Measurements from ENCODE around the gene COA1.
A peak's percentile ranks its signal among the peaks of the same experiment; 100 is the strongest.

The COA1 gene

DNA sequence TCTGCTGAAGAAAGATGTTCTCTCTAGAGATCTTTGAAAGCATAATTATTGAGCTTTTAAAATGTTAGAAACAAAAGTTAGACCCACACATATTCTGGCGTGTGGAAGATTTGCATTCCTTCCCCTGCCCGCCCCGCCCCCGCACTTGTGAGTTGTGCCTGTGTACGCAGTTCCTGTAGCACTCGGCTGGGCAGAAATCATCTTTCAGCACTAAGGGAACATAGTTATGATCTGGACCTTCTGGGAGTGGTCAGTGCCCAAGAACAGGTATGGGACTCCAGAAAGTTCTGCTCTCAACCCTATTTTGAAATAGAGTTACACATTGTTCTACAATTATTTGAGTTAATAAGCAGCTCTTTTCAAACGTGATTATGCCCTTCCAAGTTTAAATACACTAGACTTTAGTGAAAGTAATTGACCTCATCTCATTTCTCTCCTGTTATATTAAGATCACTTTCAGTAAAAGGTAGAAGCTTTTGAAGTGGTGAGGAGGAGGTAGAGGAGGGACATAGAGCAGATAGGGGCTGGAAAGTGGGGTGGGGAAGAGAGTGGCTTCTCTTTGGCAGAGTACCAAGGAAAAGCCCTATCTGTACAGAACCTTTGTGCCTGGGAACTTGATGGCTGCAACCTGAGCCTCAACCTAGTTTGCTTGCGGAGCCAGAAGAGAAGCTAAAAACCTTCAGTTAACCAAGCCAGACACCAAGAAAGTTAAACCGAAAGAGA lies 34.9 kb upstream of the COA1 start:
- no peaks in the 10 kb centered on the region for H3K36me3 ChIP-seq (ENCODE audit: control insufficient read depth, low read length)
- H3K27ac ChIP-seq (ENCODE audit: low read depth, low read length): no peak overlapping the region
- H3K4me2 ChIP-seq (ENCODE audit: low read length): peak overlapping the region; percentile 26; the same call in 1 of the 2 replicates
- no peaks in the 10 kb centered on the region for H4K20me1 ChIP-seq (ENCODE audit: control insufficient read depth, insufficient read depth, low read depth, low read length)
- TF ChIP-seq EZH2phosphoT487 (IDR thresholded peaks at IDR 0.05; ENCODE audit: borderline replicate concordance, low read length): peak; percentile 42; the same call in 1 of the 2 replicates
- TF ChIP-seq, protein P1, sequence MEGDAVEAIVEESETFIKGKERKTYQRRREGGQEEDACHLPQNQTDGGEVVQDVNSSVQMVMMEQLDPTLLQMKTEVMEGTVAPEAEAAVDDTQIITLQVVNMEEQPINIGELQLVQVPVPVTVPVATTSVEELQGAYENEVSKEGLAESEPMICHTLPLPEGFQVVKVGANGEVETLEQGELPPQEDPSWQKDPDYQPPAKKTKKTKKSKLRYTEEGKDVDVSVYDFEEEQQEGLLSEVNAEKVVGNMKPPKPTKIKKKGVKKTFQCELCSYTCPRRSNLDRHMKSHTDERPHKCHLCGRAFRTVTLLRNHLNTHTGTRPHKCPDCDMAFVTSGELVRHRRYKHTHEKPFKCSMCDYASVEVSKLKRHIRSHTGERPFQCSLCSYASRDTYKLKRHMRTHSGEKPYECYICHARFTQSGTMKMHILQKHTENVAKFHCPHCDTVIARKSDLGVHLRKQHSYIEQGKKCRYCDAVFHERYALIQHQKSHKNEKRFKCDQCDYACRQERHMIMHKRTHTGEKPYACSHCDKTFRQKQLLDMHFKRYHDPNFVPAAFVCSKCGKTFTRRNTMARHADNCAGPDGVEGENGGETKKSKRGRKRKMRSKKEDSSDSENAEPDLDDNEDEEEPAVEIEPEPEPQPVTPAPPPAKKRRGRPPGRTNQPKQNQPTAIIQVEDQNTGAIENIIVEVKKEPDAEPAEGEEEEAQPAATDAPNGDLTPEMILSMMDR (IDR thresholded peaks at IDR 0.05; ENCODE audit: low read depth, low read length, poor library complexity, severe bottlenecking): no peak
- peaks cover 8% of the 10 kb centered on the region for H3K4me1 ChIP-seq (ENCODE audit: control insufficient read depth, low read length)
- no peaks in the 10 kb centered on the region for H3F3A ChIP-seq (ENCODE audit: control insufficient read depth, insufficient read depth)
- no peaks in the 10 kb centered on the region for H3K79me2 ChIP-seq (ENCODE audit: control insufficient read depth, low read length)
- peak overlapping the region; percentile 5; the same call in 1 of the 2 replicates for H3K4me3 ChIP-seq (ENCODE audit: low read length)
- H3K9me2 ChIP-seq (replicated peaks; ENCODE audit: control insufficient read depth, low read length): no peaks in the 10 kb centered on the region
- no peaks in the 10 kb centered on the region for H3K9me3 ChIP-seq (ENCODE audit: control insufficient read depth, insufficient read depth, low read length)
- H3K27me3 ChIP-seq (ENCODE audit: control insufficient read depth, low read length): peaks cover 41% of the 10 kb centered on the region

- no peaks in the 10 kb centered on the region for H3K79me2 ChIP-seq (ENCODE audit: control insufficient read depth, low read length)
- no peaks in the 10 kb centered on the region for H3K9me2 ChIP-seq (replicated peaks; ENCODE audit: control insufficient read depth, low read length)
- no peaks in the 10 kb centered on the region for H3F3A ChIP-seq (ENCODE audit: control insufficient read depth, insufficient read depth)
- H3K36me3 ChIP-seq (ENCODE audit: control insufficient read depth, low read length): no peaks in the 10 kb centered on the region
- H3K27me3 ChIP-seq (ENCODE audit: control insufficient read depth, low read length): peaks cover 48% of the 10 kb centered on the region
- H3K4me2 ChIP-seq (ENCODE audit: low read length): no peak overlapping the region
- H3K4me1 ChIP-seq (ENCODE audit: control insufficient read depth, low read length): peaks cover 13% of the 10 kb centered on the region
- no peaks in the 10 kb centered on the region for H4K20me1 ChIP-seq (ENCODE audit: control insufficient read depth, insufficient read depth, low read depth, low read length)
- TF ChIP-seq, protein P1 (IDR thresholded peaks at IDR 0.05; ENCODE audit: low read depth, low read length, poor library complexity, severe bottlenecking): no peak
- no peak for TF ChIP-seq EZH2phosphoT487 (IDR thresholded peaks at IDR 0.05; ENCODE audit: borderline replicate concordance, low read length)
- no peak overlapping the region for H3K27ac ChIP-seq (ENCODE audit: low read depth, low read length)
- no peaks in the 10 kb centered on the region for H3K9me3 ChIP-seq (ENCODE audit: control insufficient read depth, insufficient read depth, low read length)
- H3K4me3 ChIP-seq (ENCODE audit: low read length): no peak overlapping the region
Measured at GRCh38 chr7:43763183-43763582, 33.9 kb upstream of the COA1 start.

DNA sequence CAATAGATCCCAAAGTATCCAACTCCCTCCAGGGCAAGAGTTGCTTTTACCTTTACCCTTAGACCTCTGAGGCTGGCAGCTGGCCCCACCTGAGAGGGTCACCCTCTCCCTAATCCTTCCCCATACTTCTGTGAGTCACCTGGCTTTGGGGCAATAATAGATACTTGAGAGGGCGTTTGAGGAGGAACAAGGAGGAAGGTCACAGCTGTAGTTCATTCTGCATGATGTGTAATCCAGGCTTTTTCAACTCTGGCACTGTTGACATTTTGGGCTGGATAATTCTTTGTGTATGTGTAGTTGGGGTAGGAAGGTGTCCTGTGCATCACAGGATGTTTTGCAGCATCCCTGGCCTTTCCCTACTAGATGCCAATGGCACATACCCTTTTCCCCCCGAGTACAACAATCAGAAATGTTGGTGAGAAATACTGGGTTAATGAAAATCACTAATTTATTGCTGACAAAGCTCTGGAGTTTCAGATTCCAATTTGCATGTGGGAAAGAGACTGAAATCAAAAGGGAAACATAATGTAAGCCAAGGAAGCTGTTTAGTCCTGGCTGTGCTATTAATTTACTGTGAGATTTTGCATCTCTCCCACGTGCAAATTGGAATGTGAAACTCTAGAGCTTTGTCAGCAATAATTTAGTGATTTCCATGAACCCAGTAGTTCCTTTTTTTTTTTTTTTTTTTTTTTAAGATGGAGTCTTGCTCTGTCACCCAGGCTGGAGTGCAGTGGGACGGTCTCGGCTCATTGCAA lies 32.8 kb upstream of the COA1 start:
- peaks cover 59% of the 10 kb centered on the region for H3K27me3 ChIP-seq (ENCODE audit: control insufficient read depth, low read length)
- no peaks in the 10 kb centered on the region for H3K9me2 ChIP-seq (replicated peaks; ENCODE audit: control insufficient read depth, low read length)
- no peaks in the 10 kb centered on the region for H3F3A ChIP-seq (ENCODE audit: control insufficient read depth, insufficient read depth)
- H4K20me1 ChIP-seq (ENCODE audit: control insufficient read depth, insufficient read depth, low read depth, low read length): no peaks in the 10 kb centered on the region
- H3K36me3 ChIP-seq (ENCODE audit: control insufficient read depth, low read length): no peaks in the 10 kb centered on the region
- TF ChIP-seq, protein P1 (IDR thresholded peaks at IDR 0.05; ENCODE audit: low read depth, low read length, poor library complexity, severe bottlenecking): no peak
- TF ChIP-seq EZH2phosphoT487 (IDR thresholded peaks at IDR 0.05; ENCODE audit: borderline replicate concordance, low read length): no peak
- H3K9me3 ChIP-seq (ENCODE audit: control insufficient read depth, insufficient read depth, low read length): no peaks in the 10 kb centered on the region
- H3K27ac ChIP-seq (ENCODE audit: low read depth, low read length): no peak overlapping the region
- H3K4me1 ChIP-seq (ENCODE audit: control insufficient read depth, low read length): peaks cover 15% of the 10 kb centered on the region
- no peaks in the 10 kb centered on the region for H3K79me2 ChIP-seq (ENCODE audit: control insufficient read depth, low read length)
- H3K4me3 ChIP-seq (ENCODE audit: low read length): no peak overlapping the region
- no peak overlapping the region for H3K4me2 ChIP-seq (ENCODE audit: low read length)
